Suppressor macrophage (primary cell): ENCODE results near the gene SLC10A1.
"Not testable (repeated sequence)": the region's sequence is repeated elsewhere in the genome, so short reads cannot be mapped to it uniquely, and the experiment has no call there.

Experiments used
- DNase-seq, 4 experiments: peaks; one replicate each; pipeline ENCODE4 v3.0.0-alpha.2; 2020 to 2022

The SLC10A1 gene

DNA sequence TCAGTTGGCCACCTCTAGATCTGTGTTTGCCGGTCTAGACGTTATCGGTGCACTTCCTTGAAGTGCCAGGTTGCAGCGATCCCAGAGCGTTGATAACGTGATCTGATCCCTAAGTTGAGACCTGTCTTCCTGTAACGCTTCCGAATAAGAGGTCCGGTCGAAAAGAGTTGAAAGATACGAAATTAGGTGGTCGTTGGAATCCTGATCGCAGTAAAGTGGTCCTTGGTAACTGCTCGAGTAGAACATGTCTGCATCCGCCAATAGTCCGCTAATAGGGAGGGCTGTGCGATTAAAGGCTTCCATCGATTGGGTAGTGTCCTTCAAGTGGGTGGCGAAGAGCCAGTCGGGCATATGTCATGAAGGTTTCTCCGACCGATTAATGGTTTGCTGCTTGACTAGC is 27.4 kb downstream of the SLC10A1 start:
- no peak for DNase-seq

DNA sequence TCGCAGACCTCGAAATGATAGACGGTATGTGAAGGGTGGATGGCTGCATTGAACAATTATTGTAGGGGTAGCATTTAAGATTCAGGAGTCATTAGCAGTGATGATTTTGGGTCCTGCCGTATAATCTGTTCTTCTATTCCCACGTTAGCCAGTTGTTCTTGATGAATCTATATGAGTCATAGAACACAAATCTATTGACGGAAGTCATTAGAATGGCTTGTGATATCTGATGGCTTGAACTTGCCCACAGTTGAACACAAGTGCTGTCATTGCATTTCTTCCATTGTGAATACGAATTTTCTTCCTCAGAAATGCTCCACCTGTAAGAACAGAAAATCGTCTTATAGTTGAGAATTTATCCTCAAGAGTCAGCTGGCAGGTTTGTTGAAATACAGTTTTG is 28.2 kb downstream of the SLC10A1 start:
- DNase-seq = no peak

DNA sequence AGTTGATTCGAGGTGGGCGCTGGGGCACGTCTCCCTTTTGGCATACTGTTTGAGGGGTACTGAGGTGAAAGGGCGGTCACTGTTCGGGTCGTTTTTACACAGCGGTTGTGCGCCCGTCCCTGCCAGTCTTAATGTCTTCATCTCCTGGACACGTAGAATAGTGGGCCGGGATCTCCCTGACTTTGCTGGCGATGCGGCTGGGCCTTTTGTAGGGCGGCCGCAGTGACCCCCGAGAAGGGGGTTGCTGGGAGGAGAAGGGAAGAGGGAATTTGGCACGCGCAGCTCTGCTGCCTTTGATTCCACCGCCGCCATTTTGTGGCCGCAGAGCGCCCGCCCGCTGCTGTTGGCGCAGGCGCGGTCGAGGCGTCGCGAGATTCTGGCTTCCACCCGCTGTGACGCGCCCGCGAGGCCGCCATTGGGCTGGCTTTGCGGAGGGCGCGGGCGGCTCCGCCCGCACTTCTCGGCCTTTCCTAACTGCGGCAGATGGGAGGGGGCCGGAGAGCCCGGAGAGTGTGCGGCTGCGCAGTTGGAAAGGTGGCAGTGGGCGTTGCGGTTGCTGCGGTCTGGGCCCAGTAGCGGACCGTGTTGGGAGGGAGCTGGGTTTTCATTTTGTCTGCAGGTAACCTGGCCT is 29.6 kb downstream of the SLC10A1 start:
- DNase-seq = peak; percentile 97 to 98 (median 98)

DNA sequence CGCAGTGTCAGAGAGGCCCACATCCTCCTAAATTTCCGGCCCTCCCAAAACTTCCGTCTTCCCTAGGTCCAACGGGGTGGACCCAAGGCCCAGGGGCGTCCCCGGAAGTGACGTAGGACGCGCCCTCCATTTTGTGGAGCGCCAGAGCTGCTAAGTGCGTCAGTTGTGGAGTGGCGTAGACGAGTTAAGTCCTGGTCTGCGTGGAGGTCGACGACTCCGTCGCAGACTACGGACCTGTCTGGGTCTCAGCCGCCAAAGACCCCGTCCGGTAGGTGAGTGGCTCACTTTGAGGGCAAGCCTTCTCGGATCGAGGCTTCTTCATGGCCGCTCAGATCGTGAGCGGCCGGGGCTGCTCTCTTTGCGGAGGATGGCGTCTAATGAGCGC is 30.1 kb downstream of the SLC10A1 start, which contains the start of gene SRSF5:
SRSF5 (plus strand) TSS at position 159 of the 385 bp plus-strand sequence. CDS start 1,015 bp downstream, outside the sequence.
- DNase-seq = peak; percentile 98 to 99 (median 98)

DNA sequence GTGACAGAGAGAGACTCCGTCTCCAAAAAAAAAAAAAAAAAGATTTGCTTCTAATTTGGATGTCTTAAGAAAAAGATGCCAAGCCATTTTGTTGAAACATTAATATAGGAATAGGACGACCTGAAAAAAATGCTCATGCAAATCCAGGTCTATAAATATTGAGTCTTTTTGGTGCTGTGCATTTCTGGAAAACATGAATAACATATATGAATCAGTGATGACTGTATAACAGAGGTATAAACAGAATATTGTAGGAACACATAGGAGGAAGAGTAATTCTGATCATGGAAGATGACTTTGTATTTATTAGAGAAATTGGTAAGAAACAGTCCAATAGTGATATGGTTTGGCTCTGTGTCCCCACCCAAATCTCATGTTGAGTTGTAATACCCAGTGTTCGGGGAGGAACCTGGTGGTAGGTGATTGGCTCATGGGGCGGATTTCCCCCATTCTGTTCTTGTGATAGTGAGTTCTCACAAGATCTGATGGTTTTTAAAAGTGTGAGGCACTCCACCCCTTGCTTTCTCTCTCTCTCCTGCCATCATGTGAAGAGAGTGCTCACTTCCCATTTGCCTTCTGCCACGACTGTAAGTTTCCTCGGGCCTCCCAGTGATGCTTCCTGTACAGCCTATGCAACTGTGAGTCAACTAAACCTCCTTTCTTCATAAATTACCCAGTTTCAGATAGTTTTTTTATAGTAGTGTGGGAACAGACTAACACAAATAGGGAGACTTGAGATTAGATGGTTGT is 33.1 kb downstream of the SLC10A1 start:
- DNase-seq = peak; percentile 26 to 65 (median 37)

DNA sequence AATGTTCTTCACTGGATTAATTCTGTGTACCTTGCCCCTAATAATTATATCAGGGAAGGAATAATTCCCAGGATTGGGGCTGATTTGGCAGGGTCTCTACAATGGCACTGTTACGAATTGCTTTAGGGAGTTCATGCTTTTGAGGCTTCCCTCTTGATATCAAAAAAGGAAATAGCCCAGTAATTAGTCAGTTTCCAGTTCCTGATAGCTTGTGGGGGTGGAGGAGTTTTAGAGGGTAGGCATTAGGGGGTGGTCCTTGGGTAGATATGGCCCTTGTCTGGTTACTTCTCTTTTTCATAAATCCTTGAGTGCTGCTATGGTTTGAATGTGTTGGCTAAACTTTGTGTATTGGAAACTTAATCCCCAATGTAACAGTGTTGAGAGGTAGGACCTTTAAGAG is 36.2 kb downstream of the SLC10A1 start:
- DNase-seq = peak in 3 of 4 experiments; percentile 16 to 38 (median 30)

DNA sequence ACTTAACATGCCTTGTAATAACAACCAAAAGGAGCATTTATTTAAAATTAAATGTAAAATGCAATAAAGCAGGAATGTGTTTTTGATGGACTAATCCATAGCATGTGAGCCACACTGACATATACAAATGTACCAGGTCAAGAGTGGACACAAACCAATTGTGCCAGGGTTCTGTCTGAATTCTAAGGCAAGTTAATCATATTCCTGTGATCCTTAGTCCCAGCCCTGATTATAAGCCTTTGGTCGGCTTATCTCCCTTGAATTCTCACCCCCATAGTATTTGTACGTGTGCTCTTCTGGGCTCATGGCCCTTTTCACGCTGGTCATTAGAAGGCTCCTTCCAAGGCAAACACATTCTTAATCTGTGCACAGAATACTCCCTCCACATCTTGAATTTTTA is 40.7 kb downstream of the SLC10A1 start:
- no peak for DNase-seq

DNA sequence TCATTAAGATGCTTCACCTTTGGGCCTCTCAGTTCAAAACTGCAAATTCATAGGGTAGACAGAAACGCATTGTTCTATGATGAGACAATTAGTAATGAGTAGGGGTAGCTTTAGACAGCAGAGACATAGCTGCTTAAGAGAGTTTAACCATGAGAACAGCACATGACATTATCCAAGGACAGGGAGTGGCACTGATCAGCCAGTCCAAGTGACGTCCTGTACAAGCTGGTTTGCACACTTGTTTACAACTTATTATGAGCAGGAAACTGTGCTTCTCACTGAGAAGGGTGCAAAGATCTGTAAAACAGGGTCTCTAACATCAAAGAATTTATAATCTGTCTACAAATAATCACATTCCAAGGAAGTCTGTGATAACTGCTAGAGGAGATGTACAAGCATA is 41.3 kb downstream of the SLC10A1 start:
- DNase-seq = no peak

DNA sequence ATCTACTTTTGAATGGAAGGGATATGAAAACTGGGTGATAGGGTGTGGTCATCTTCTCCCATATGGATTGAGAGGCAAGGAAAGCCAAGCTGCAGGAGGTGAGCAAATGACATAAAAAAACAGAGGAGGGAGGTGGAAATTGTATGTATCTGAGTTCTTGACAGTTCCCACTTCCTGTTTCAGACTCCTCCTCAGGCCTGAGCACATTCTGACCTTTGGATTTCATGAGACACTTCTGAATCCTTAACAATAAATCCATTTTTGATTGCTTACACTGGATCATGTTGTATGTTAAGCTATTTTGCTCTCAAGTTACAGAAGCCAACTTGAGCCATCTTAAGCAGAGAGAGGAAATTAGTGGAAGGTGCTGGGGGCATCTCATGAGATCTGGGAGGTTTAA is 41.7 kb downstream of the SLC10A1 start:
- DNase-seq = peak; percentile 19 to 55 (median 41)

DNA sequence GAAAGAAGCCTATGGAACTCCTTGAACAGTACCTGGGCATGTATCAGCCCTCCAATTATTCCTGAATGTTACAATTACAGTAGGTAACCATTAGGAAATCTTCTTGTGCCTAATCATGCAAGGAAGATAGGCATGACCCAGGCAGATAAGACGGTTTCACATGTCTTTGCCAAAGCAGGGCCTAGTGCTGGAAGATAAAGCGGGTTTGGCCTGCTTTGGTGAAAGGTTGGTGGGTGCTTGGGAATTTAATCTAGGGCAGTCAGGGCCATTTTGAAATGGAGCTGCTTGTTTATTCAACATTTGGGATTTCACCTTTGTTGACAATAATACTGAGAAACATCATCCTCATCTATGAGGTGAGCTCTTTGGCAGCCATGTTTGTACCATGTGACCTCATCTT is 42.6 kb downstream of the SLC10A1 start:
- DNase-seq = no peak

DNA sequence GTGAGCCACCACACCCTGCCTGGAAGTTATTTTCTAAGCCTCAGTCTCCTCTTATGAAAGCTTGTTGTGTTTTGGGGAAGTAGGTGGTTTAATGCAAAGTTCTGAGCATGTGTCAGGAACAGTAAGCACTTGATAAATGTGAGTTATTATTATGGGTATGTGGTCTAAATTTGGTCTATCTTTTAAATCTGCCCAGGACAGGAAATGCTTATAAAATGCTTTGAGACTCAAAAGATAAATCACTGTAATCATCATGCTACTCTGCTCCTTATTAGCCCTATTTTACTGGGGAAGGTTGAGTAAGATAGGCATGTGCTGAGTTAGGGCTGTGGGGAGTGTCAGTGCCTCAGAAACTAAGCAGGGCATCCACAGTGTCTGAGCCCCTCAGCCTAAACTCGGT is 43.2 kb downstream of the SLC10A1 start:
- peak in 1 of 4 experiments; percentile 28 for DNase-seq

DNA sequence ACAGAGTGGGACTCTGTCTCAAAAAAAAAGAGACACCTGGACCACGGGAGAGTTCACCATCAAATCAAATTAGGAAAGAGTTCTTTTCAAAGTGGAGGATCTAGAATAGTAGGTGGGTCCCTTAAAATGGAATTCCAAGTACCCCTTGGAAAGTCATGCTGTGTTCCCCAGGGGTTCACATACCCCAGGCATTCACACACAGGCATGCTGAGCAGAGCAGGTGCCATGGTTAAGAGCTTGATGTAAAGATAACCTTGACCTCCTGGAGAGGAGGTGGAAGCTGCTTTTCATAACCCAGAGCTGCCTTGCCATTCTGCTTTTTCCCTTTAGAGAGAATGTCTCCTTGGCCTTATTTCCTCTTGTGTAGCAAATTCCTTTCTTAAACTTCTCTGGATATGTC is 44.3 kb downstream of the SLC10A1 start:
- no peak for DNase-seq

DNA sequence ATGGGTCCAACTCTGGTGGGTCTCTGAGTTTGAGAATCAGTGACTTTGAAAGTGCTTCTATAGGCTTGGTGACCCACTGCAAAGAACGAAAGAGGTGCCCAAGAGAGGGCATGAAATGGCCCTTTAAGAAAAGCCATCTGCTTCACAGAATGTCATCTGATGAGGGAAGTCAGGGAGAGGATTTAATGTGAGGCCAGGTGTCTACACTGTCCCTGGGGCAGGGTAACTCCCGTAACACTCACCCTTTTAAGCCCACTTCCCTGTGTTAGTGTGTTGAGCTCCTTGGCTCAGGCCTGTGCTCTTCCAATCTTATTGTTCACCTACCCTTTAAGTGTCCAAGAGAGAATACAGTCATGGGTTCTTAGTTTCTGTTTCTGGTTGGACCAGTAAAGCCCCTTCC is 46.5 kb downstream of the SLC10A1 start:
- no peak for DNase-seq

DNA sequence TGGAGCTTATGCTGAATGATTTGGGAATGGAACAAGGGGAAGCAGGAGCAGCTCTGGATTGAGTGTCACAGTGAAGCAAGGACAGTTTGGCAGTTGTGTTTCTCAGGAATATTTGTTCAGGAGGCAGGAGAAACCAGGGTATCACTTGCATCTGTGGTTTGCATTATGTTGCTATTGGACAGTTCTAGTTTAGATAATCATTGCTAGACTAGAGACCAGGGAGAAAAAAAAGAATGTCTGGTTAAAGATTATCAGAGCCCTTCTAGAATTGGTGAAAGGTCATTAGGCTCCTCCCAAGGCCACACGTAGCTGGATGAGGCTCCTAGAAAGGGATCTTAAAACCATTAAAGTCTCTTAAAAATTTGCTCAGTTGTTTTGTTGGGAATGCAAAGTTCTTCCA is 47.1 kb downstream of the SLC10A1 start:
- DNase-seq = no peak

DNA sequence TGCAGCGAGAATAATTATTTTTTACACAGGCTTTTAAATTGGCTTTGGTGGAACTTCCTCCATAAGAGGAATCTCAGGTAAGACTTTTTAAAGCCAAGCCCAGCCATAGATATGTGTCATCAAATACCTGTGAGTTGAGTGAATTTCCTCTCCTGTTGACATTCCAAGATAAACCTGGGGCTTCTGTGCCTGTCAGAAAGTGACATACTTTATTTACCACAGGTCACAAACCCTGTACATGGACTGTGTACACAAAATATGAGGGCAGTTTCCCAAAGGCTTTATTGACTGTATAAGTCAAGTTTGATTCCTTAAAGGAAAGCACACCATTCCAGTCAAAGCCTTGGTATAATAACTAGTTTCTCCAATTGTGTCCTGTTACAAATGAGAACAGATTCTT is 56.0 kb downstream of the SLC10A1 start:
- no peak for DNase-seq

DNA sequence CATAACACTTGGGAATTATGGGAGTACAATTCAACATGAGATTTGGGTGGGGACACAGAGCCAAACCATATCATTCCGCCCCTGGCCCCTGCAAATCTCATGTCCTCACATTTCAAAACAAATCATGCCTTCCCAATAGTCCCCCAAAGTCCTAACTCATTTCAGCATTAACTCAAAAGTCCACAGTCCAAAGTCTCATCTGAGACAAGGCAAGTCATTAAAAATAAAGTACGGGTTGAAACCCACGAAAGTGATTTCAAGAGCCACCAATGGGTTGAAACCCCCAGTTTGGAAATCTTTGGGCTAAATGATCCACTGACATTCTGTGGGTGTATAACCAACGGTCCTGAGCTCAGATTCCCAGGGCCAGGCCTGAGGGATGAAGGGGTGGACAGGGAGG is 60.6 kb downstream of the SLC10A1 start:
- DNase-seq = not testable (repeated sequence)

DNA sequence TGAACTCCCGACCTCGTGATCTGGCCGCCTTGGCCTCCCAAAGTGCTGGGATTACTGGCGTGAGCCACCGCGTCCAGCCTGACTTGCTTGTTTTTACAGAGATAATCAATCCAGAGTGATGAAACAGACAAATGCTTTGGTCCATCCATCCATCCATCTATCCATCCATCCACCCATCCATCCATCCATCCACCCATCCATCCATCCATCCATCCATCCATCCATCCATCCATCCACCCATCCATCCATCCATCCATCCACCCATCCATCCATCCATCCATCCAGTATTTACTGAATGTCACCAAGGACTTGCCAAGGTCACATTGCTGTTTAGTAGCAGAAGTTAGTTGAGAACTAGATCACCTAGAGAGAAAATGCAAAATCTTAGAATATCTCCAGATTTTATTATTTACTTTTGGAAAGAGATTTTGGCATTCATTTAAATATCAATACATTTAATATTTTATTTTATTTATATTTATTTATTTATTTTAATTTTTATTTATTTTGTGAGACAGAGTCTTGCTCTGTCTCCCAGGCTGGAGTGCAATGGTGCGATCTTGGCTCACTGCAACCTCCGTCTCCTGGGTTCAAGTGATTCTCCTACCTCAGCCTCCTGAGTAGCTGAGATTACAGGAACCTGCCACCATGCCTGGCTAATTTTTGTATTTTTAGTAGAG is 65.0 kb downstream of the SLC10A1 start:
- DNase-seq = not testable (repeated sequence)

DNA sequence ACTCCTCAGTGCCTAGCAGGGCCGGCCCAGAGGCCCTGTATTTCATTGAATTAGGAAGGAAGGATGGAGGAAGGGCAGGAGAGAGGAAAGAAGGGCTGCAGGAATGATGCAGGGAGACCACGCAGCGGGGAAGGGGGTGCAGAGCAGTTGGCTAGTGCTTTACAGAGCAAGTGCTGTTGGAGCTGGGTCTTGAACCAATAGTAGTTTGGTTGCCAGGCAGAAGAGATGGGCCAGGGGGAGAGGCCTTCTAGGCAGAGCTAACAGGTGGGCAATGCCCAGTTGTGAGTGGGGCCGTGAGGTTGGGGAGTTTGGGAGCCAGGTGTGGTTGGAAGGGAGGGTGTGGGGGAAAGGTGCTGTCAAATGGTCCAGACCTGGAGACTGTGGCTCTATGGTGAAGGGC is 69.2 kb downstream of the SLC10A1 start:
- no peak for DNase-seq

DNA sequence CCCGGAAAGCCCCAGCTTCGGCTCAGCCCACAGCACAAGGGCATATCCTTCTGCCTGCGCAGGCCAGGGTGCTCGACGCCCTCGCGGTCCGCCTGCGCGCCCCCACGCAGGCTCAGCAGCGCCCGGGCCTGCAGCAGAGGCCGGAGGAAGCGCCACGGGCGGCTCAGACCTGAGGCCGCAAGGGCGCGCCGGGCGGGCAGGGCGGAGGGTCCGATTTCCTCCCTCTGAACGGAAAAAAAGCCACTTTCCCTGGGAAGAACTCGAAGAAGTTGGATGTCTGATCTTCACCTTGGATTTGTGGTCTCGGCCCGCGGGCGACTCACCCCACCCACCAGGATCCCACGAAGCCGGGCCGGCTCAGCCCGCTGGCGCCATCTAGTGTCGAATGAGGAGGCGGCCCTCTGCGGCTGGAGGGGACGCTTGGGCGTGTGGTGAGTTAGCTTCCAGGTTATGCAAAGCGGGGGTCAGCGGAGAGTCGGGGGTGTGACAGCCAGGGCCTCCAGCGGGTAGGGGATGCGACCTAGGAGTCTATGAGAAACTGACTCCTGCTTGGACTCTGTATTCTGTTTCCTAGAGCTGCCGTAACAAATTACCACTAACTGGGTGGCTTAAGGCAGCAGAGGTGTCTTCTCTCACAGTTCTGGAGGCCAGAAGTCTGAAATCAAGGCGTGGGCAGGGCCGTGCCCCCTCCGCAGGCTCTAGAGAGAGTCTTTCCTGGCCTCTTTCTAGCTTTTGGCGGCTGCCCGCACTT is 70.1 kb downstream of the SLC10A1 start:
- peak; percentile 90 to 95 (median 92) for DNase-seq
